Liver (tissue), 9 donors: ENCODE measurements around the gene CSNK1G3. TPM values are rescaled to one million over a fixed set of nuclear protein-coding genes. Genes with fewer than 3 reads are reported as not detected.

Source experiments
- DNase-seq: peaks from one replicate; pipeline ENCODE4 v3.0.0-alpha.2; 2017; ENCODE audit warnings: low spot score
- H3K27ac ChIP-seq, 2 donors: one replicate each; pipeline ENCODE4 v1.7.0; 2013; ENCODE audit warnings: inconsistent platforms in 2 of 2, low read length in 2 of 2, control low read depth in 1 of 2, low read depth in 1 of 2, mild to moderate bottlenecking in 1 of 2
- H3K27me3 ChIP-seq, 4 donors: one replicate each; pipeline versions ENCODE4 v1.6.1 to v1.7.0; 2013; ENCODE audit warnings: low read length in 3 of 4, inconsistent platforms in 1 of 4, mild to moderate bottlenecking in 1 of 4, moderate library complexity in 1 of 4; ENCODE audit not compliant: control insufficient read depth in 4 of 4, insufficient read depth in 4 of 4
- H3K36me3 ChIP-seq, 4 donors: one replicate each; pipeline versions ENCODE4 v1.6.1 to v1.7.0; 2013; ENCODE audit warnings: low read length in 3 of 4, mild to moderate bottlenecking in 3 of 4, low read depth in 1 of 4, moderate library complexity in 1 of 4; ENCODE audit not compliant: control insufficient read depth in 4 of 4, insufficient read depth in 3 of 4
- H3K4me1 ChIP-seq, 4 donors: one replicate each; pipeline versions ENCODE4 v1.6.1 to v1.7.0; 2013; ENCODE audit warnings: low read length in 3 of 4, mild to moderate bottlenecking in 3 of 4, moderate library complexity in 1 of 4; ENCODE audit not compliant: control insufficient read depth in 4 of 4, insufficient read depth in 4 of 4
- H3K4me3 ChIP-seq, 3 donors: one replicate each; pipeline versions ENCODE4 v1.6.1 to v1.7.0; 2013; ENCODE audit warnings: low read length in 3 of 3, control low read depth in 1 of 3, low read depth in 1 of 3, mild to moderate bottlenecking in 1 of 3
- H3K9ac ChIP-seq, 2 donors: one replicate each; pipeline ENCODE4 v1.7.0; 2013; ENCODE audit warnings: low read length in 2 of 2, mild to moderate bottlenecking in 2 of 2, moderate library complexity in 2 of 2, control low read depth in 1 of 2, low read depth in 1 of 2
- H3K9me3 ChIP-seq, 4 donors: one replicate each; pipeline versions ENCODE4 v1.6.1 to v1.7.0; 2013; ENCODE audit warnings: low read length in 3 of 4; ENCODE audit not compliant: control insufficient read depth in 4 of 4
- CTCF ChIP-seq: fragments of 150-350 bp; IDR thresholded peaks from 2 replicates; pipeline ENCODE4 v1.5.1; 2017; ENCODE audit warnings: improper control_type of control experiment, low read depth, low read length; ENCODE audit not compliant: missing input control
- EGR1 ChIP-seq, 2 donors: IDR thresholded peaks; 2 replicates each; pipeline ENCODE4 v1.6.1; 2016 to 2018; ENCODE audit warnings: antibody characterized with exemption in 2 of 2, low read depth in 2 of 2
- FOXA1 ChIP-seq: IDR thresholded peaks from 2 replicates; pipeline ENCODE4 v1.6.1; 2016; ENCODE audit warnings: antibody characterized with exemption
- GABPA ChIP-seq, 2 donors: IDR thresholded peaks in 1 of 2; conservative IDR thresholded peaks in 1 of 2; 2 replicates each; pipeline ENCODE4 v1.6.1; 2016; ENCODE audit warnings: antibody characterized with exemption in 2 of 2, mild to moderate bottlenecking in 1 of 2, moderate library complexity in 1 of 2
- HNF4A ChIP-seq, 2 donors: conservative IDR thresholded peaks; 2 replicates each; pipeline ENCODE4 v1.6.1; 2016; ENCODE audit warnings: antibody characterized with exemption in 2 of 2, mild to moderate bottlenecking in 2 of 2
- HNF4G ChIP-seq: IDR thresholded peaks from 2 replicates; pipeline ENCODE4 v1.6.1; 2016; ENCODE audit warnings: antibody characterized with exemption
- JUND ChIP-seq, 2 donors: IDR thresholded peaks; 2 replicates each; pipeline ENCODE4 v1.6.1; 2016; ENCODE audit warnings: antibody characterized with exemption in 2 of 2
- NR2F2 ChIP-seq: IDR thresholded peaks from 2 replicates; pipeline ENCODE4 v1.6.1; 2016; ENCODE audit warnings: antibody characterized with exemption
- RAD21 ChIP-seq, 2 donors: IDR thresholded peaks; 2 replicates each; pipeline ENCODE4 v1.6.1; 2016; ENCODE audit warnings: antibody characterized with exemption in 2 of 2, mild to moderate bottlenecking in 2 of 2
- REST ChIP-seq: IDR thresholded peaks from 2 replicates; pipeline ENCODE4 v1.6.1; 2016; ENCODE audit warnings: antibody characterized with exemption, mild to moderate bottlenecking
- RXRA ChIP-seq, 2 donors: IDR thresholded peaks; 2 replicates each; pipeline ENCODE4 v1.6.1; 2017 to 2018; ENCODE audit warnings: antibody characterized with exemption in 2 of 2, mild to moderate bottlenecking in 1 of 2
- SP1 ChIP-seq: IDR thresholded peaks from 2 replicates; pipeline ENCODE4 v1.6.1; 2018; ENCODE audit warnings: antibody characterized with exemption, mild to moderate bottlenecking
- TAF1 ChIP-seq: conservative IDR thresholded peaks from 2 replicates; pipeline ENCODE4 v1.6.1; 2016; ENCODE audit warnings: antibody characterized with exemption, mild to moderate bottlenecking
- YY1 ChIP-seq: IDR thresholded peaks from 2 replicates; pipeline ENCODE4 v1.6.1; 2016; ENCODE audit warnings: antibody characterized with exemption, mild to moderate bottlenecking
- ZBTB33 ChIP-seq: IDR thresholded peaks from 2 replicates; pipeline ENCODE4 v1.6.1; 2016; ENCODE audit warnings: antibody characterized with exemption
- WGBS: extraction: QIAGEN DNeasy Blood & Tissue Kit; methylation state at CpG from one replicate; pipeline ENCODE4 v1.1.7; 2013; 5-methylcytosine and 5-hydroxymethylcytosine counted together
- polyA plus RNA-seq, 2 donors: library from polyadenylated mRNA; stranded (reverse) in 1 of 2; unstranded in 1 of 2; fragments of 200-250 nt in 1 of 2; fragments of >200 nt in 1 of 2; fragmentation: Nextera tagmentation in 1 of 2; extraction: Ambion mirVana in 1 of 2; gene quantifications; one replicate each; pipeline versions ENCODE4 v1.2.1 to v1.2.3, GENCODE V29; 2013 to 2015
- total RNA-seq, 2 donors: library from RNA; depleted of rRNA; stranded (reverse); fragments of >200 nt; gene quantifications; one replicate each; pipeline ENCODE4 v1.2.3, GENCODE V29; 2014
- TF ChIP-seq, protein P1 (sequence below): IDR thresholded peaks from 2 replicates; pipeline ENCODE4 v1.6.1; 2016; ENCODE audit warnings: antibody characterized with exemption
- TF ChIP-seq, protein P2 (sequence below): IDR thresholded peaks from 2 replicates; pipeline ENCODE4 v1.6.1; 2016; ENCODE audit warnings: antibody characterized with exemption
- donor health status: healthy.
- donor health status: healthy.
- donor health status: healthy.
- donor health status: healthy.
- donor health status: healthy.

The CSNK1G3 gene
- total and polyA plus RNA-seq, 4 donors, result 6.8 to 28.9 (median 15.4) TPM

- Histone ChIP-seq H3K4me1 (no peaks in the 10 kb centered on the region), H3K36me3 (peaks cover 0 to 12% (median 4%) of the 10 kb centered on the region in 4 donors), H3K27me3 (no peaks in the 10 kb centered on the region), H3K4me3 (no peak overlapping the region), H3K27ac (no peak overlapping the region), H3K9ac (no peak overlapping the region), H3K9me3 (no peaks in the 10 kb centered on the region)
- TF ChIP-seq RXRA (IDR thresholded peaks at IDR 0.05) (no peak), FOXA1 (no peak), REST (no peak), JUND (IDR thresholded peaks at IDR 0.05) (no peak), HNF4G (no peak), YY1 (no peak), NR2F2 (no peak), ZBTB33 (no peak), RAD21 (IDR thresholded peaks at IDR 0.05) (no peak), EGR1 (IDR thresholded peaks at IDR 0.05; ENCODE audit: low read depth in 2 of 2) (no peak), TAF1 (no peak), SP1 (no peak), GABPA (IDR thresholded peaks at IDR 0.05 in 1 of 2, conservative IDR thresholded peaks at IDR 0.05 in 1 of 2) (no peak)
- TF ChIP-seq, protein P1, sequence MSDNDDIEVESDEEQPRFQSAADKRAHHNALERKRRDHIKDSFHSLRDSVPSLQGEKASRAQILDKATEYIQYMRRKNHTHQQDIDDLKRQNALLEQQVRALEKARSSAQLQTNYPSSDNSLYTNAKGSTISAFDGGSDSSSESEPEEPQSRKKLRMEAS, result no peak
- DNase-seq, result no peak
Measured at GRCh38 chr5:123617561-123617960, 105.6 kb downstream of the CSNK1G3 start.

DNA sequence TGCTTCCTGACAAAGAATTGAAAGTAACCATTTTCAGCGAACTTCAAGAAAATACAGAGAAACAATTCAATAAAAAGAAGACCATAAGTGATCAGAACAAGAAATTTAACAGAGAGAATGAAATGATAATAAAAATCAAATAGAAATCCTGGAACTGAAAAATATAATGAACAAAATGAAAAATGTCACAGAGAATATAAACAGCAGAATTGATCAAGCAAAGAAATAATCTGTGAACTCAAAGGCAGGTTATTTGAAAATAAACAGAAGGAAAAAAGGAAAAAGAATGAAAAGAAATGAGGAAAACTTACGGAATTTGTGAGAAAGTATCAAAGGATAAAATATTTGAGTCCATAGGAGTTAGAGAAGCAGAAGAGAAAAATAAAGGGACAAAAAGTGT lies 114.1 kb downstream of the CSNK1G3 start:
- TF ChIP-seq HNF4G, result no peak
- TF ChIP-seq, protein P1, result no peak
- no peak for TF ChIP-seq HNF4A (conservative IDR thresholded peaks at IDR 0.05)
- TF ChIP-seq YY1, result no peak
- no peak for TF ChIP-seq CTCF
- TF ChIP-seq, protein P2, sequence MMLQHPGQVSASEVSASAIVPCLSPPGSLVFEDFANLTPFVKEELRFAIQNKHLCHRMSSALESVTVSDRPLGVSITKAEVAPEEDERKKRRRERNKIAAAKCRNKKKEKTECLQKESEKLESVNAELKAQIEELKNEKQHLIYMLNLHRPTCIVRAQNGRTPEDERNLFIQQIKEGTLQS, result no peak
- no peak for TF ChIP-seq JUND (IDR thresholded peaks at IDR 0.05)
- no peak for TF ChIP-seq SP1
- TF ChIP-seq TAF1, result no peak
- TF ChIP-seq RXRA (IDR thresholded peaks at IDR 0.05), result no peak
- Histone ChIP-seq H3K27me3 (no peaks in the 10 kb centered on the region), H3K4me1 (no peaks in the 10 kb centered on the region), H3K9me3 (peaks cover 4 to 14% (median 12%) of the 10 kb centered on the region in 4 donors), H3K27ac (no peak overlapping the region), H3K4me3 (no peak overlapping the region), H3K36me3 (no peaks in the 10 kb centered on the region), H3K9ac (no peak overlapping the region)
- DNase-seq, result no peak
- WGBS, result 61% methylated on average over 2 of the region's 2 CpGs
